HG03442 (cell line): ENCODE data around the gene AKR1B15.
"Not testable (repeated sequence)": the region's sequence is repeated elsewhere in the genome, so short reads cannot be mapped to it uniquely, and the experiment has no call there.

ENCODE experiments used
- ATAC-seq: cut with Tn5 transposase; IDR thresholded peaks from one replicate; pipeline ENCODE4 v1.9.1; 2021; ENCODE audit warnings: mild to moderate bottlenecking, moderate library complexity; ENCODE audit not compliant: unreplicated experiment

Gene AKR1B15

GRCh38 chr7:134558370-134558769, 9.5 kb downstream of the AKR1B15 start:
- no peak for ATAC-seq

GRCh38 chr7:134561616-134562015, 12.7 kb downstream of the AKR1B15 start:
- ATAC-seq, result not testable (repeated sequence)

DNA sequence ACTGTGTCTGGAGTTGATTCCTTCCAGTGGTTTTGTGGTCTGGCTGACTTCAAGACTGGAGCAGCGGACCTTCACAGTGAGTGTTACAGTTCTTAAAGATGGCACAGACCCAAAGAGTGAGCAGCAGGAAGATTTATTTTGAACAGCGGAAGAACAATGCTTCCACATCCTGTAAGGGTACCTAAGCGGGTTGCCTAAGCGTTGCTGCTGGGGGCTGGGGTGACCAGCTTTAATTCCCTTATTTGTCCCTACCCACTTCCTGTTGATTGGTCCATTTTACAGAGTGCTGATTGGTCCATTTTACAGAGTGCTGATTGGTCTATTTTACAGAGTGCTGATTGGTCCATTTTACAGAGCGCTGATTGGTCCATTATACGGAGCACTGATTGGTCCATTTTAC, 13.2 kb downstream of the AKR1B15 start:
- ATAC-seq, result no peak

GRCh38 chr7:134563398-134563749, 14.5 kb downstream of the AKR1B15 start:
- ATAC-seq, result not testable (repeated sequence)

- ATAC-seq, result no peak
Measured at GRCh38 chr7:134565643-134566136, 16.8 kb downstream of the AKR1B15 start.

GRCh38 chr7:134567368-134567767, 18.5 kb downstream of the AKR1B15 start:
- ATAC-seq, result no peak

- ATAC-seq, result not testable (repeated sequence)
Measured at GRCh38 chr7:134569962-134570361, 21.1 kb downstream of the AKR1B15 start.

DNA sequence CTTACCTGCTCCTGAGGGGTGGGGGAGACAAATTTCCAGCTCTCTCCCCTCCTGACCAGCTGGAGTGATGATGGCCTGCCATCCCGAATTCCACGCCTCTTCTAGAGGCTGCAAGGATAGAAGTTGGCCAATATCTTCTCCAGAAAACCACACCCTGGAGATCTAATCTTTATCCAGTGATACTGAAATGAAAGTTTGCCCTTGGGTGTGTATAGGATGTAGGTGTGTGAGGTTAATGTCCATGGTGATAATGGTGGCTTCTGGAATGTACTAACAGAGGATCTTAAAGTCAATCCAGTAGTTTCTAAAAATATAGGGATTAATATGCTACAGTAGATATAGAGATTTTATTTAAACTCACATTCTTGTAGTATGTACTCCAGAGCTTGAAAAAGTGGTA, 22.2 kb downstream of the AKR1B15 start:
- no peak for ATAC-seq

GRCh38 chr7:134571746-134572461, 23.0 kb downstream of the AKR1B15 start:
- ATAC-seq, result no peak

DNA sequence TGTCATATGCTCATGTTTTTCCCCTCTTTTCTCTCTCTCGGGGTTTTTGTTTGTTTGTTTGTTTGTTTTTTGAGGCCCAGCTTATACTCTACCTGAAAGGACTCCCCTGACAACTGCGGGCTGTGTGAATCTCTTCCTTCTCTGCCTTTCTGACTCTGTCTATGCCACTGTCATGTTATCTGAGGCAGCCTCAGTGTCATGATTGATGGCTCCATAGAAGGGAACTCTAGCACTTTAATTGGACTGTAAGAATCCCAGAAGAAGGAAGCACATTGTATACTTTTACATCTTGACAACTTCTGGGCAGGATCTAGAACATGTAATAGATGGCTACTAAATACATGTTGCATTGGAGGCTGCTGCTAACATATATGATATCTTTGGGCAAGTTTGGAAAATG, 25.4 kb downstream of the AKR1B15 start:
- no peak for ATAC-seq

DNA sequence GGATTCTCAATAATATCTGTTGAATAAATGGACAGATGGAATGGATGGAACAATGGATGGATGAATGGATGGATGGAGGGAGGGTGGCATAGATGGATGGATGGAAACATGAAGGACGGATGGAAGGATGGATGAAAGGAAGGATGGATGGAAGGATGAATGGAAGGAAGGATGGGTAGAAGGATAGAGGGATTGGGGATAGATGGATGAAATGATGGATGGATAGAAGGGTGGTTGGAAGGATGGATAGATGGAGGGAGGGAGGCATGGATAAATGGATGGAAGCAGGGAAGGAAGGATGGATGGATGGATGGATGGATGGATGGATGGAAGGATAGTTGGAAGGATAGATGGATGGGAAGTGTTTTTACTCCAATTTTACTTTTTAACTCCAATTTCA, 35.4 kb downstream of the AKR1B15 start:
- no peak for ATAC-seq

GRCh38 chr7:134585897-134586296, 37.0 kb downstream of the AKR1B15 start:
- no peak for ATAC-seq

DNA sequence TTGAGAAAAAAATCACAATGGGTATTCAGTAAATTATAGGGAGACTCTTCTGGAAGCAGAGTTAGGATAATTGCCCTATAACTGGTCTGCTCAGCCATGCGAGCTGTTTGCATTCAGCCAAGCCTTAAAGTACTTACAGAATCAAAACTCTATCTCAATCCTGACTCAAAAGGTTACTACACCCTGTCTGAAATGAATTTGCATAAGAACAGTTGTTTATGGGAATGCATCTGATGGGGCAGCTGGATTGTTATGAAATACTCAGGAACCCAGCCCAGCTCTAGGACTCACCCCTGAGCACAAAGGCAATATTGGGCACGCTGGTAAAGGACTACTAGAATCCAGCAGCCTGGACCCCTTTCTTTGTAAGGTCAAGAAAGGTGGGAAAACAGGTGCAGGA, 38.8 kb downstream of the AKR1B15 start:
- no peak for ATAC-seq

DNA sequence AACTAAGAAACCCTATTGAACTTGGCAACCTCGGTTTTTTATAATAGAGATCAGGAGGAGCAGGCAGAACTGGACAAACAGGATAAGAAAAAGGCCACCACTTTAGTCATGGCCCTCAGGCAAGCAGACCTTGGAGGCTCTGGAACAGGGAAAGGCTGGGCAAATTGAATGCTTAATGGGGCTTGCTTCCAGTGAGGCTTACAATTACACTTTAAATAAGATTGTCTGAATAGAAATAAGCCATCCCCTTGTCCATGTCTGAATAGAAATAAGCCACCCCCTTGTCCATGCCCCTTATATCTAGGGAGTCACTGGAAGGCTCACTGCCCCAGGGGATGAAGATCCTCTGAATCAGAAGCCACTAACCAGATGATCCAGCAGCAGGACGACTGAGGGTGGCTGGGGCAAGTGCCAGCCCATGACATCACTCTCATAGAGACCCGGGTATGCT, 40.6 kb downstream of the AKR1B15 start:
- ATAC-seq, result no peak

GRCh38 chr7:134593530-134594392, 44.9 kb downstream of the AKR1B15 start:
- ATAC-seq, result no peak

- no peak for ATAC-seq
Measured at GRCh38 chr7:134594877-134595276, 46.0 kb downstream of the AKR1B15 start.

GRCh38 chr7:134599371-134599770, 50.5 kb downstream of the AKR1B15 start:
- ATAC-seq, result no peak

DNA sequence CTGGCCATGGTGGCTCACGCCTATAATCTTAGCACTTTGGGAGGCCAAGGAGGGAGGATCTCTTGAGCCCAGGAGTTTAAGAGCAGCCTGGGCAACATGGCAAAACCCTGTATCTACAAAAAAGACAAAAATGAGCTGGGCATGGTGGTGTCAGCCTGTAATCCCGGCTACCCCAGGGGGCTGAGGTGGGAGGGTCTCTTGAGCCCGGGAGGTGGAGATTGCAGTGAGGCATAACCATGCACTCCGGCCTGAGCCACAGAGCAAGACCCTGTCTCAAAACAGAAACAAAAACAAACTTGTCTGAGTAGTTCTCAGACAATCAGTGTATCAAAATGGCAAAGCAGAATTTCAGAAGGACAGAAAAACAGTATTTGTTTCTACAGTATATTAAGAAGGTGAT, 52.5 kb downstream of the AKR1B15 start:
- ATAC-seq, result no peak

DNA sequence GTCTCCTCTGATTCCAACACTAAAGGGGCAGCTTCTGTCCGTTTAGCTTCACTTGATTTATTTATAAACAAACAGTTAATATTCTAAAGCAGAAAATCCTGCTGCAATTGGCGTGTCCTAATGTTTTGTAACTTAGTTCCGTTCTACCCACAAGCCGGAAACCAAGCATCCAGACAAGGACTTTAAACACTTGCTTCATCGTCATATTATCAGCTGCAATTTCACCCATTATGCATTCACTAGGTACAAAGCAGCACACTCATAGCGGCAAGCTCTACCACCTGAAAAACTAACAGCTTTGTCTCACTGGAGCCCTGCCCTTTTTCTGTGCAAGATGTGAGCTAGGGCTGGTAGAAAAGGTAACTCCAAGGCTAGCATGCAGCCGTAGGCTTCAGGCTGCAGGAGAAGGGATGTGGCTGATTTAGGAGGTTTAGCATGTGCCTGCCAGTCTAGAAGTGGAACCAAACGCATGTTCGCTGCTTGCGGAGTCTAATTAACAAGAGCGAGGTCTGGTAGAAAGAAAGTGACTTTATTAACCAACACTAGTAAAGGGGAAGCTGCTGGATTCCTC, 54.1 kb downstream of the AKR1B15 start:
- no peak for ATAC-seq

GRCh38 chr7:134605978-134606923, 57.3 kb downstream of the AKR1B15 start:
- no peak for ATAC-seq
